K562 (cell line): ENCODE measurements around the gene GPR171. TPM values are rescaled to one million over a fixed set of nuclear protein-coding genes. Genes with fewer than 3 reads are reported as not detected.
"Not testable (repeated sequence)": the region's sequence is repeated elsewhere in the genome, so short reads cannot be mapped to it uniquely, and the experiment has no call there.

ENCODE experiments used
- ATAC-seq: fragments of 200-7000 bp; cut with Tn5 transposase; 3 replicates; pipeline ENCODE4 v1.9.1; 2020; ENCODE audit warnings: moderate library complexity
- BruUV-seq: library from RNA; stranded (reverse); fragments of 400-500 nt; replicated peaks from 2 replicates; lab custom pipeline; 2021; lab: Mats Ljungman, UMichigan
- CTCF ChIA-PET: fragments of 300-600 bp; formaldehyde crosslinking; extraction: SDS; loops from one replicate; lab custom pipeline; 2021; ENCODE audit warnings: low intra/inter-chr PET ratio; lab: Yijun Ruan, JAX
- POLR2A ChIA-PET: fragments of 300-600, 350-650 bp; sonication (Branson Sonifier 250); formaldehyde crosslinking; extraction: SDS; loops from one replicate; lab custom pipeline; 2021; ENCODE audit warnings: antibody characterized with exemption, inconsistent platforms; lab: Yijun Ruan, JAX
- DNase-seq, 4 experiments: peaks; one replicate each; pipeline versions ENCODE4 v3.0.0 to v3.0.0-alpha.2; 2011 to 2018; ENCODE audit warnings: low spot score in 3 of 4, mixed read lengths in 3 of 4; ENCODE audit errors: extremely low read depth in 1 of 4
- FAIRE-seq: peaks from 2 replicates; lab custom pipeline; 2011; peaks lifted over from hg19 to GRCh38; lab: Jason Lieb, UNC
- H2AFZ ChIP-seq: 2 replicates; pipeline ENCODE4 v1.6.0; 2011; ENCODE audit warnings: low read depth, low read length, control low read depth, inconsistent platforms
- H3K27ac ChIP-seq: fragments of 200-600 bp; 3 replicates; pipeline ENCODE4 v1.8.0; 2011; ENCODE audit warnings: low read depth, mild to moderate bottlenecking, control low read depth, inconsistent platforms, low read length, moderate library complexity, mixed read lengths; ENCODE audit errors: extremely low read depth
- H3K27me3 ChIP-seq, 2 experiments: fragments of 300-600 bp in 1 of 2; 2 replicates in 1 of 2; 3 replicates in 1 of 2; pipeline versions ENCODE4 v1.6.0 to v1.8.0; 2011; ENCODE audit warnings: inconsistent platforms in 2 of 2, low read length in 2 of 2, mild to moderate bottlenecking in 1 of 2, mixed read lengths in 1 of 2, moderate library complexity in 1 of 2; ENCODE audit not compliant: control insufficient read depth in 2 of 2, insufficient read depth in 2 of 2
- H3K36me3 ChIP-seq: fragments of 300-600 bp; 3 replicates; pipeline ENCODE4 v1.8.0; 2011; ENCODE audit warnings: mild to moderate bottlenecking, low read length, inconsistent platforms; ENCODE audit not compliant: control insufficient read depth, insufficient read depth
- H3K4me1 ChIP-seq, 2 experiments: fragments of 200-600 bp in 1 of 2; replicated peaks in 1 of 2; 2 replicates in 1 of 2; 3 replicates in 1 of 2; pipeline versions ENCODE4 v1.5.1 to v1.8.0; 2011; ENCODE audit warnings: inconsistent platforms in 2 of 2, low read length in 2 of 2, mild to moderate bottlenecking in 1 of 2, mixed read lengths in 1 of 2, moderate library complexity in 1 of 2; ENCODE audit not compliant: control insufficient read depth in 2 of 2, insufficient read depth in 2 of 2
- H3K4me2 ChIP-seq: 2 replicates; pipeline ENCODE4 v1.6.1; 2011; ENCODE audit warnings: low read length, control low read depth, inconsistent platforms, mixed read lengths; ENCODE audit not compliant: insufficient read depth
- H3K4me3 ChIP-seq: fragments of 200-600 bp; sonication (generic), shearing (Covaris generic); 2 replicates; pipeline ENCODE4 v1.5.1; 2016; ENCODE audit warnings: control low read depth, inconsistent platforms
- H3K79me2 ChIP-seq: fragments of 200-600 bp; 3 replicates; pipeline ENCODE4 v1.8.0; 2011; ENCODE audit warnings: low read length, inconsistent platforms; ENCODE audit not compliant: control insufficient read depth, insufficient read depth
- H3K9ac ChIP-seq, 2 experiments: 2 replicates each; pipeline versions ENCODE4 v1.6.0 to v1.6.1; 2011; ENCODE audit warnings: low read depth in 2 of 2, low read length in 2 of 2, control low read depth in 1 of 2, inconsistent platforms in 1 of 2, mild to moderate bottlenecking in 1 of 2, mixed read lengths in 1 of 2; ENCODE audit not compliant: insufficient read depth in 1 of 2
- H3K9me1 ChIP-seq: one replicate; pipeline ENCODE4 v1.6.0; 2011; ENCODE audit warnings: inconsistent platforms, mild to moderate bottlenecking, low read length, moderate library complexity; ENCODE audit not compliant: control insufficient read depth, insufficient read depth
- H3K9me3 ChIP-seq: replicated peaks from 2 replicates; pipeline ENCODE4 v1.5.1; 2011; ENCODE audit warnings: low read depth, low read length, inconsistent platforms; ENCODE audit not compliant: control insufficient read depth, insufficient read depth
- H4K20me1 ChIP-seq: replicated peaks from 2 replicates; pipeline ENCODE4 v1.6.1; 2011; ENCODE audit warnings: low read length, inconsistent platforms, mixed read lengths; ENCODE audit not compliant: control insufficient read depth, insufficient read depth
- ATF1 ChIP-seq, 2 experiments: fragments of 450-650 bp in 1 of 2; IDR thresholded peaks; 2 replicates each; pipeline ENCODE4 v1.6.1; 2016; ENCODE audit warnings: missing compliant biosample characterization in 1 of 2, missing genetic modification characterization in 1 of 2
- E2F8 ChIP-seq: fragments of 450-650 bp; IDR thresholded peaks from 2 replicates; pipeline ENCODE4 v1.7.1; 2018; ENCODE audit warnings: mild to moderate bottlenecking, low read depth; ENCODE audit not compliant: partially characterized antibody
- FOXM1 ChIP-seq, 2 experiments: fragments of 450-650 bp in 1 of 2; sonication (generic) in 1 of 2; formaldehyde crosslinking in 1 of 2; IDR thresholded peaks; 2 replicates each; pipeline versions ENCODE4 v1.6.1 to v1.9.0; 2017 to 2022; ENCODE audit warnings: low read depth in 2 of 2, mild to moderate bottlenecking in 2 of 2, missing genetic modification reagents in 1 of 2, moderate library complexity in 1 of 2
- MTA1 ChIP-seq: fragments of 450-650 bp; IDR thresholded peaks from 2 replicates; pipeline ENCODE4 v1.6.1; 2017; ENCODE audit warnings: borderline replicate concordance
- NFIC ChIP-seq: fragments of 450-650 bp; IDR thresholded peaks from 2 replicates; pipeline ENCODE4 v1.6.1; 2017; ENCODE audit warnings: mild to moderate bottlenecking, inconsistent platforms
- PCBP2 ChIP-seq: fragments of 200-400 bp; formaldehyde crosslinking; IDR thresholded peaks from 2 replicates; pipeline ENCODE4 v1.6.1; 2018; ENCODE audit warnings: low read length, low read depth, mild to moderate bottlenecking, moderate library complexity; ENCODE audit not compliant: poor library complexity, severe bottlenecking
- RBM34 ChIP-seq: fragments of 200-400 bp; formaldehyde crosslinking; IDR thresholded peaks from 2 replicates; pipeline ENCODE4 v1.6.1; 2018; ENCODE audit warnings: low read length, borderline replicate concordance; ENCODE audit not compliant: insufficient read depth
- SAFB2 ChIP-seq: fragments of 200-400 bp; formaldehyde crosslinking; IDR thresholded peaks from 2 replicates; pipeline ENCODE4 v1.6.1; 2018; ENCODE audit warnings: borderline replicate concordance, low read length, low read depth, moderate library complexity; ENCODE audit not compliant: severe bottlenecking
- TOE1 ChIP-seq, 2 experiments: fragments of 450-650 bp in 1 of 2; sonication (generic) in 1 of 2; formaldehyde crosslinking in 1 of 2; IDR thresholded peaks; 2 replicates each; pipeline versions ENCODE4 v1.7.1 to v1.8.0; 2016 to 2022; ENCODE audit warnings: borderline replicate concordance in 2 of 2, mild to moderate bottlenecking in 2 of 2, antibody characterized with exemption in 1 of 2, inconsistent platforms in 1 of 2, low read depth in 1 of 2, missing genetic modification reagents in 1 of 2, moderate library complexity in 1 of 2
- XRCC4 ChIP-seq: IDR thresholded peaks from one replicate; pipeline ENCODE4 v1.6.1; 2011; ENCODE audit not compliant: insufficient read depth, insufficient read length; ENCODE audit errors: extremely low read depth
- ZNF408 ChIP-seq: fragments of 250-450 bp; sonication (Bioruptor Pico); IDR thresholded peaks from 2 replicates; pipeline ENCODE4 v1.4.0; 2020; ENCODE audit warnings: low read depth, mild to moderate bottlenecking, moderate library complexity
- WGBS: fragments of 100-300 bp; shearing (Covaris generic); methylation state at CpG from one replicate; pipeline ENCODE4 v1.1.6; 2016; ENCODE audit warnings: low coverage, mixed read lengths; ENCODE audit not compliant: insufficient coverage; ENCODE audit errors: missing lambda C conversion rate; 5-methylcytosine and 5-hydroxymethylcytosine counted together
- in situ Hi-C: fragments of 300-500 bp; cut with MboI; formaldehyde crosslinking; loops from 4 replicates; pipeline ENCODE4 v1.15.0; 2018; ENCODE audit warnings: inconsistent platforms, mixed read lengths
- intact Hi-C: fragments of 100-400 bp; cut with micrococcal nuclease; formaldehyde crosslinking; loops from 2 replicates; pipeline ENCODE4 v1.14.2; 2022
- polyA plus RNA-seq, 8 experiments: library from polyadenylated mRNA; depleted of rRNA in 4 of 8; stranded (reverse) in 5 of 8; unstranded in 3 of 8; fragments of >200 nt; fragmentation: Nextera tagmentation in 2 of 8; fragmentation: Illumina TruSeq in 1 of 8; extraction: Ambion mirVana in 2 of 8; extraction: Trizol in 1 of 8; gene quantifications; 2 replicates each; pipeline versions ENCODE4 v1.2.1 to v1.2.3, GENCODE V29; 2011 to 2014; ENCODE audit warnings: inconsistent platforms in 1 of 8, missing spikeins in 1 of 8
- total RNA-seq, 7 experiments: library from RNA; depleted of rRNA in 6 of 7; stranded (reverse); fragments of >200 nt in 6 of 7; fragmentation: Illumina TruSeq in 2 of 7; extraction: Trizol in 2 of 7; gene quantifications; 2 replicates each; pipeline versions ENCODE4 v1.2.1 to v1.2.3, GENCODE V29; 2011 to 2021; ENCODE audit warnings: low replicate concordance in 1 of 7

Gene GPR171
- total and polyA plus RNA-seq, 9 of the 15 experiments (the other 6 are each of a cell fraction or from before 2014, with no cell fraction given): not detected

- no peak for TF ChIP-seq E2F8
These were observed 28.7 kb downstream of the GPR171 start (continued) for GRCh38 chr3:151174351-151174750.

GRCh38 chr3:151171145-151171757 is 31.8 kb downstream of the GPR171 start:
- H2AFZ ChIP-seq: no peak overlapping the region
- ATAC-seq: no peak
- no peak overlapping the region for H3K4me2 ChIP-seq

GRCh38 chr3:151169948-151170679 is 32.9 kb downstream of the GPR171 start:
- H3K27ac ChIP-seq, H3K9ac ChIP-seq, DNase-seq, BruUV-seq, H3K79me2 ChIP-seq, H3K36me3 ChIP-seq, H3K4me2 ChIP-seq, POLR2A ChIA-PET, H4K20me1 ChIP-seq, H3K9me3 ChIP-seq, H2AFZ ChIP-seq, H3K27me3 ChIP-seq, H3K9me1 ChIP-seq, H3K4me3 ChIP-seq, ATAC-seq, H3K4me1 ChIP-seq, FAIRE-seq: not testable (repeated sequence)
- in situ Hi-C loops: loop anchor here (10.0 kb wide), 1 partner anchor 115 kb away; no protein-coding TSS in a partner anchor
- CTCF ChIA-PET: interaction anchor here (3.0 kb wide), 1 partner anchor 113 kb away, joined by 17 read pairs; no protein-coding TSS in a partner anchor
- intact Hi-C loops: loop anchor here (2.0 to 10.0 kb wide), 3 partner anchors 57 to 745 kb away; no protein-coding TSS in a partner anchor
- 0% methylated on average over 9 of the region's 9 CpGs for WGBS

More at GRCh38 chr3:151171145-151171757, 31.8 kb downstream of the GPR171 start:
- H3K79me2 ChIP-seq: no peaks in the 10 kb centered on the region
- no peak overlapping the region for H3K9ac ChIP-seq
- no peaks in the 10 kb centered on the region for H4K20me1 ChIP-seq
- ChIA-PET POLR2A (interaction anchor here (0.6 kb wide), 1 partner anchor 24 kb away, joined by 3 read pairs; no protein-coding TSS in a partner anchor), CTCF (no interaction called here)
- no peaks in the 10 kb centered on the region for H3K9me3 ChIP-seq
- BruUV-seq: no TSS peak
- peaks cover 4% of the 10 kb centered on the region in 2 experiments; a peak in 3 of 5 replicates for H3K27me3 ChIP-seq
- 0% methylated on average over 5 of the region's 5 CpGs for WGBS
- intact Hi-C loops: no loop called here
- FAIRE-seq (no peak), DNase-seq (no peak)
- in situ Hi-C loops: no loop called here
- H3K27ac ChIP-seq: no peak overlapping the region
- no peaks in the 10 kb centered on the region for H3K4me1 ChIP-seq
- no peaks in the 10 kb centered on the region for H3K9me1 ChIP-seq
- no peak overlapping the region for H3K4me3 ChIP-seq
- TF ChIP-seq MTA1: no peak
- no peak for TF ChIP-seq PCBP2
- TF ChIP-seq TOE1 (IDR thresholded peaks at IDR 0.05; ENCODE audit: borderline replicate concordance): no peak
- no peak for TF ChIP-seq TOE1 (CRISPR knock-in tag; IDR thresholded peaks at IDR 0.05; ENCODE audit: borderline replicate concordance, low read depth)
- no peak for TF ChIP-seq RBM34
- no peak for TF ChIP-seq ATF1 (CRISPR knock-in tag; IDR thresholded peaks at IDR 0.05)
- TF ChIP-seq ATF1 (tag; IDR thresholded peaks at IDR 0.05): no peak
- TF ChIP-seq FOXM1 (IDR thresholded peaks at IDR 0.05; ENCODE audit: low read depth): no peak
- no peak for TF ChIP-seq FOXM1 (CRISPR knock-in tag; IDR thresholded peaks at IDR 0.05; ENCODE audit: low read depth)
- TF ChIP-seq ZNF408: no peak
- TF ChIP-seq SAFB2: no peak
- no peak for TF ChIP-seq XRCC4
- TF ChIP-seq NFIC: no peak
- TF ChIP-seq, all 486 proteins: peak for 0
- H3K36me3 ChIP-seq: no peaks in the 10 kb centered on the region
